Subcutaneous adipose tissue (tissue), 4 donors: ENCODE results near the gene PPP1R27. TPM values are rescaled to one million over a fixed set of nuclear protein-coding genes. Genes with fewer than 3 reads are reported as not detected.

Experiments used
- CTCF ChIP-seq: fragments of 450-650 bp; IDR thresholded peaks from one replicate; pipeline ENCODE4 v1.5.1; 2016; ENCODE audit warnings: low read depth, mild to moderate bottlenecking, control low read depth, antibody characterized with exemption, moderate library complexity
- total RNA-seq, 4 donors: library from RNA; depleted of rRNA; stranded (reverse); fragments of >200 nt; gene quantifications; one replicate each; pipeline ENCODE4 v1.1.0, GENCODE V29; 2016

The PPP1R27 gene
- total RNA-seq, 4 donors from 2014 or later, result not detected

GRCh38 chr17:81865733-81866439 is 31.0 kb upstream of the PPP1R27 start:
- no peak for TF ChIP-seq CTCF

GRCh38 chr17:81865358-81865732 is 30.5 kb upstream of the PPP1R27 start:
- no peak for TF ChIP-seq CTCF

- no peak for TF ChIP-seq CTCF
Measured at GRCh38 chr17:81863833-81864768, 29.3 kb upstream of the PPP1R27 start.

GRCh38 chr17:81863123-81863675 is 28.3 kb upstream of the PPP1R27 start:
- no peak for TF ChIP-seq CTCF

GRCh38 chr17:81860756-81861568 is 26.1 kb upstream of the PPP1R27 start:
- no peak for TF ChIP-seq CTCF

- no peak for TF ChIP-seq CTCF
Measured at GRCh38 chr17:81859906-81860755, 25.3 kb upstream of the PPP1R27 start, which contains the start of gene P4HB. Gene P4HB, minus strand, starts transcription at chr17:81860535. Its CDS starts 64 bp downstream, at chr17:81860471.
